ES-I3 (cell line): ENCODE measurements around the gene HTR3B.
"Not testable (repeated sequence)": the region's sequence is repeated elsewhere in the genome, so short reads cannot be mapped to it uniquely, and the experiment has no call there.

Source experiments
- H3K36me3 ChIP-seq: 2 replicates; pipeline ENCODE4 v1.6.1; 2013; ENCODE audit warnings: mild to moderate bottlenecking, low read length, control low read depth, moderate library complexity; ENCODE audit not compliant: insufficient read depth
- H3K4me1 ChIP-seq: 2 replicates; pipeline ENCODE4 v1.6.1; 2013; ENCODE audit warnings: mild to moderate bottlenecking, control low read depth, low read length; ENCODE audit not compliant: insufficient read depth
- H3K9ac ChIP-seq: 2 replicates; pipeline ENCODE4 v1.6.1; 2013; ENCODE audit warnings: low read depth, mild to moderate bottlenecking, low read length, moderate library complexity
- H3K9me3 ChIP-seq: 2 replicates; pipeline ENCODE4 v1.6.1; 2013; ENCODE audit warnings: mild to moderate bottlenecking, low read length, moderate library complexity; ENCODE audit not compliant: control insufficient read depth, insufficient read depth

The HTR3B gene

GRCh38 chr11:113906038-113906437 lies 1.4 kb downstream of the HTR3B start:
- no peak overlapping the region for H3K9ac ChIP-seq
- H3K4me1 ChIP-seq = peaks cover 17% of the 10 kb centered on the region; the same call in 1 of the 2 replicates
- H3K36me3 ChIP-seq = no peaks in the 10 kb centered on the region
- H3K9me3 ChIP-seq = no peaks in the 10 kb centered on the region

GRCh38 chr11:113906516-113906915 lies 1.9 kb downstream of the HTR3B start:
- Histone ChIP-seq H3K36me3 (no peaks in the 10 kb centered on the region), H3K4me1 (peaks cover 17% of the 10 kb centered on the region; the same call in 1 of the 2 replicates), H3K9ac (no peak overlapping the region), H3K9me3 (no peaks in the 10 kb centered on the region)

GRCh38 chr11:113907152-113907551 lies 2.6 kb downstream of the HTR3B start:
- Histone ChIP-seq H3K4me1 (peaks cover 17% of the 10 kb centered on the region; the same call in 1 of the 2 replicates), H3K9ac (no peak overlapping the region), H3K9me3 (no peaks in the 10 kb centered on the region), H3K36me3 (no peaks in the 10 kb centered on the region)

GRCh38 chr11:113907681-113908080 lies 3.1 kb downstream of the HTR3B start:
- Histone ChIP-seq H3K36me3 (no peaks in the 10 kb centered on the region), H3K4me1 (peaks cover 17% of the 10 kb centered on the region; the same call in 1 of the 2 replicates), H3K9me3 (no peaks in the 10 kb centered on the region), H3K9ac (no peak overlapping the region)

- Histone ChIP-seq H3K36me3 (no peaks in the 10 kb centered on the region), H3K4me1 (peaks cover 17% of the 10 kb centered on the region; the same call in 1 of the 2 replicates), H3K9me3 (no peaks in the 10 kb centered on the region), H3K9ac (no peak overlapping the region)
Measured at GRCh38 chr11:113908098-113908497, 3.5 kb downstream of the HTR3B start.

- H3K9me3 ChIP-seq, H3K36me3 ChIP-seq, H3K9ac ChIP-seq, H3K4me1 ChIP-seq: not testable (repeated sequence)
Measured at GRCh38 chr11:113911491-113911890, 6.9 kb downstream of the HTR3B start.

GRCh38 chr11:113923572-113923971 lies 19.0 kb downstream of the HTR3B start:
- Histone ChIP-seq H3K4me1 (no peaks in the 10 kb centered on the region), H3K9me3 (no peaks in the 10 kb centered on the region), H3K9ac (no peak overlapping the region), H3K36me3 (no peaks in the 10 kb centered on the region)

GRCh38 chr11:113926273-113927197 lies 21.9 kb downstream of the HTR3B start:
- no peaks in the 10 kb centered on the region for H3K9me3 ChIP-seq
- H3K9ac ChIP-seq = no peak overlapping the region
- H3K4me1 ChIP-seq = no peaks in the 10 kb centered on the region
- H3K36me3 ChIP-seq = no peaks in the 10 kb centered on the region

- no peak overlapping the region for H3K9ac ChIP-seq
- peaks cover 12% of the 10 kb centered on the region for H3K4me1 ChIP-seq
- no peaks in the 10 kb centered on the region for H3K36me3 ChIP-seq
- H3K9me3 ChIP-seq = no peaks in the 10 kb centered on the region
Measured at GRCh38 chr11:113928311-113928710, 23.7 kb downstream of the HTR3B start.

GRCh38 chr11:113932788-113933187 lies 28.2 kb downstream of the HTR3B start:
- Histone ChIP-seq H3K9me3 (no peaks in the 10 kb centered on the region), H3K9ac (no peak overlapping the region), H3K36me3 (no peaks in the 10 kb centered on the region), H3K4me1 (peaks cover 14% of the 10 kb centered on the region)

GRCh38 chr11:113934193-113934592 lies 29.6 kb downstream of the HTR3B start:
- not testable (repeated sequence) for H3K36me3 ChIP-seq, H3K9me3 ChIP-seq, H3K9ac ChIP-seq
- H3K4me1 ChIP-seq = peaks cover 14% of the 10 kb centered on the region

GRCh38 chr11:113934761-113935160 lies 30.2 kb downstream of the HTR3B start:
- H3K4me1 ChIP-seq = peaks cover 14% of the 10 kb centered on the region
- no peaks in the 10 kb centered on the region for H3K36me3 ChIP-seq
- no peaks in the 10 kb centered on the region for H3K9me3 ChIP-seq
- no peak overlapping the region for H3K9ac ChIP-seq

- Histone ChIP-seq H3K36me3 (no peaks in the 10 kb centered on the region), H3K9me3 (no peaks in the 10 kb centered on the region), H3K9ac (no peak overlapping the region), H3K4me1 (peaks cover 14% of the 10 kb centered on the region)
Measured at GRCh38 chr11:113935858-113936257, 31.3 kb downstream of the HTR3B start.

GRCh38 chr11:113937918-113938317 lies 33.3 kb downstream of the HTR3B start:
- Histone ChIP-seq H3K36me3 (no peaks in the 10 kb centered on the region), H3K9me3 (no peaks in the 10 kb centered on the region), H3K4me1 (peaks cover 5% of the 10 kb centered on the region), H3K9ac (no peak overlapping the region)

- Histone ChIP-seq H3K9me3 (no peaks in the 10 kb centered on the region), H3K4me1 (no peaks in the 10 kb centered on the region), H3K36me3 (no peaks in the 10 kb centered on the region), H3K9ac (no peak overlapping the region)
Measured at GRCh38 chr11:113942256-113942655, 37.7 kb downstream of the HTR3B start.
